Nephron (organoid): Measurements from ENCODE around the gene PTX4.

Experiments
- H3K27ac Mint-ChIP-seq, 3 experiments: 2 replicates each; pipeline ENCODE4 v1.8.0; 2020; ENCODE audit warnings: mixed read lengths in 3 of 3, mild to moderate bottlenecking in 2 of 3, moderate library complexity in 1 of 3
- H3K27me3 Mint-ChIP-seq: 2 replicates; pipeline ENCODE4 v1.8.0; 2021; ENCODE audit warnings: low read depth, mild to moderate bottlenecking, moderate library complexity, mixed read lengths
- H3K36me3 Mint-ChIP-seq: 2 replicates; pipeline ENCODE4 v1.8.0; 2020; ENCODE audit warnings: low read depth, mixed read lengths
- H3K4me1 Mint-ChIP-seq: 2 replicates; pipeline ENCODE4 v1.8.0; 2020; ENCODE audit warnings: mixed read lengths
- H3K4me3 Mint-ChIP-seq, 3 experiments: 2 replicates each; pipeline ENCODE4 v1.8.0; 2020; ENCODE audit warnings: mild to moderate bottlenecking in 3 of 3, mixed read lengths in 3 of 3, moderate library complexity in 2 of 3
- H3K9me3 Mint-ChIP-seq: 2 replicates; pipeline ENCODE4 v1.8.0; 2020; ENCODE audit warnings: mixed read lengths
- TF ChIP-seq, protein P1 (sequence below), 3 experiments: fragments of 200-600 bp; sonication (generic); IDR thresholded peaks; one replicate each; pipeline ENCODE4 v1.5.0; 2021; ENCODE audit warnings: antibody characterized with exemption in 3 of 3; ENCODE audit not compliant: unreplicated experiment in 3 of 3

Gene PTX4

DNA sequence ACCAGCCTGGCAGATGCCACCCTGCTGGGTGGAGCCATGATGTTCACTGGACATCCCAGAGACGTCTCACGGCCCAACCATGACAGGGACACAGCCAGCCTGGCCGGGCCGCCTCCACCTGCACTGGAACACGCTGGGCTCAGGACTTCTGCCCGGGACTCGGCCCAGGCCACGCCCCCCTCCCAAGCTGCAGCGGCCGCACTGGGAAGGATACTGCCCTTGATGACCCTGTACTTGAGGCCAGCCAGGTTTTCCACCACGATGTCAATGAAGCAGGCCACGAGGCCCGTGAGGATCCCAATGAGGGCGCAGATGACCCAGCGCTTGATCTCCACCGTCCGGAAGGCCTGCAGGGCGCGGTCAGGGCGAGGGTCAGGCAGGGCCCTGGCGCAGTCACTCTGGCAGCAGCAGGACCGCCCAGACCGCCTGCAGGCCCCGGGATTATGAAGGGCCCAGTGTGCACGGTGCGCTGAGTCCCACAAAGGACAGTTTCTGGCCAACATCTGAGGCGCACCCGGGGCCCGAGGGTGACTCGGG, 28.1 kb downstream of the PTX4 start:
- Mint-ChIP-seq H3K9me3 (no peaks in the 10 kb centered on the region), H3K27me3 (no peaks in the 10 kb centered on the region), H3K36me3 (peaks cover 7% of the 10 kb centered on the region), H3K27ac (no peak overlapping the region), H3K4me1 (peaks cover 4% of the 10 kb centered on the region), H3K4me3 (no peak overlapping the region)
- TF ChIP-seq, protein P1, sequence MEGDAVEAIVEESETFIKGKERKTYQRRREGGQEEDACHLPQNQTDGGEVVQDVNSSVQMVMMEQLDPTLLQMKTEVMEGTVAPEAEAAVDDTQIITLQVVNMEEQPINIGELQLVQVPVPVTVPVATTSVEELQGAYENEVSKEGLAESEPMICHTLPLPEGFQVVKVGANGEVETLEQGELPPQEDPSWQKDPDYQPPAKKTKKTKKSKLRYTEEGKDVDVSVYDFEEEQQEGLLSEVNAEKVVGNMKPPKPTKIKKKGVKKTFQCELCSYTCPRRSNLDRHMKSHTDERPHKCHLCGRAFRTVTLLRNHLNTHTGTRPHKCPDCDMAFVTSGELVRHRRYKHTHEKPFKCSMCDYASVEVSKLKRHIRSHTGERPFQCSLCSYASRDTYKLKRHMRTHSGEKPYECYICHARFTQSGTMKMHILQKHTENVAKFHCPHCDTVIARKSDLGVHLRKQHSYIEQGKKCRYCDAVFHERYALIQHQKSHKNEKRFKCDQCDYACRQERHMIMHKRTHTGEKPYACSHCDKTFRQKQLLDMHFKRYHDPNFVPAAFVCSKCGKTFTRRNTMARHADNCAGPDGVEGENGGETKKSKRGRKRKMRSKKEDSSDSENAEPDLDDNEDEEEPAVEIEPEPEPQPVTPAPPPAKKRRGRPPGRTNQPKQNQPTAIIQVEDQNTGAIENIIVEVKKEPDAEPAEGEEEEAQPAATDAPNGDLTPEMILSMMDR (IDR thresholded peaks at IDR 0.05; ENCODE audit: unreplicated experiment in 3 of 3): no peak

DNA sequence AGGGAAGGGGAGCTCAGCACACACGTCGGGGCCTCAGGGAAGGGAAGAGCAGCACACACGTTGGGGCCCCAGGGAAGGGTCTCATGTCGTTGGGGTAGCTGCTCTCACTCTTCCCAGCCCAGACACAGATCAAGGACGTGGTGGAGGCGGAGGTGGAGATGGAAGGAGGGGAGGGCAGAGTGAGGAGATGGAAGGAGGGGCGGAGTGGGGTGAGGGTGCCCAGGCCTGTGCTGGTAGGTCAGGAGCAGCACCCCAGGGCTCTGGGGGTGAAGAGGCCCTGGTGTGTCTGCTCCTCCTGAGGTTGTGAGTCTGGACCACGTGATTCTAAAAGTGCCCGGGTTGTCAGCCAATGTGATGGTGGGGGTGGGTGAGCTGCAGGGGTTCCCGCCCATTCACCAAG, 28.8 kb downstream of the PTX4 start:
- TF ChIP-seq, protein P1 (IDR thresholded peaks at IDR 0.05; ENCODE audit: unreplicated experiment in 3 of 3): no peak

DNA sequence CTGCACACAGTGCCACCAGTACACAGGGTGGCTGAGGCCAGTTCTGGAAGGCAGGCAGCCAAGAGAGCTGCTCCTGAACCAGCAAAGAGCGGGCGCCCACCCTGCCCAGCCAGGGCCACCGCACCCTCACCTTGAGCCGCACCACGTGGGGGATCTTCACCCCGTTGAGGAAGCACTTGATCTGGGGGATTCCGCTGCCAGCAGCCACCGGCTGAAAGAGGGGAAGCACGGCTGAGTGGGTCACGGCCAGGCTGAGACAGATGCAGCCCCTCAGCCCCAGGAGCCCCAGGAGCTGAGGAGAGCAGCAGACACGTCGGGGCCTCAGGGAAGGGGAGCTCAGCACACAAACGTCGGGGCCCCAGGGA, 29.8 kb downstream of the PTX4 start:
- H3K9me3 Mint-ChIP-seq: no peaks in the 10 kb centered on the region
- peaks cover 7% of the 10 kb centered on the region for H3K36me3 Mint-ChIP-seq
- H3K4me1 Mint-ChIP-seq: peaks cover 4% of the 10 kb centered on the region
- H3K27ac Mint-ChIP-seq: peak overlapping the region in 1 of 3 experiments; percentile 19
- H3K4me3 Mint-ChIP-seq: no peak overlapping the region
- TF ChIP-seq, protein P1 (IDR thresholded peaks at IDR 0.05; ENCODE audit: unreplicated experiment in 3 of 3): no peak
- no peaks in the 10 kb centered on the region for H3K27me3 Mint-ChIP-seq

More for the DNA sequence above, 28.8 kb downstream of the PTX4 start:
- H3K9me3 Mint-ChIP-seq: no peaks in the 10 kb centered on the region
- peaks cover 4% of the 10 kb centered on the region for H3K4me1 Mint-ChIP-seq
- no peak overlapping the region for H3K27ac Mint-ChIP-seq
- no peak overlapping the region for H3K4me3 Mint-ChIP-seq
- H3K27me3 Mint-ChIP-seq: no peaks in the 10 kb centered on the region
- H3K36me3 Mint-ChIP-seq: peaks cover 7% of the 10 kb centered on the region

DNA sequence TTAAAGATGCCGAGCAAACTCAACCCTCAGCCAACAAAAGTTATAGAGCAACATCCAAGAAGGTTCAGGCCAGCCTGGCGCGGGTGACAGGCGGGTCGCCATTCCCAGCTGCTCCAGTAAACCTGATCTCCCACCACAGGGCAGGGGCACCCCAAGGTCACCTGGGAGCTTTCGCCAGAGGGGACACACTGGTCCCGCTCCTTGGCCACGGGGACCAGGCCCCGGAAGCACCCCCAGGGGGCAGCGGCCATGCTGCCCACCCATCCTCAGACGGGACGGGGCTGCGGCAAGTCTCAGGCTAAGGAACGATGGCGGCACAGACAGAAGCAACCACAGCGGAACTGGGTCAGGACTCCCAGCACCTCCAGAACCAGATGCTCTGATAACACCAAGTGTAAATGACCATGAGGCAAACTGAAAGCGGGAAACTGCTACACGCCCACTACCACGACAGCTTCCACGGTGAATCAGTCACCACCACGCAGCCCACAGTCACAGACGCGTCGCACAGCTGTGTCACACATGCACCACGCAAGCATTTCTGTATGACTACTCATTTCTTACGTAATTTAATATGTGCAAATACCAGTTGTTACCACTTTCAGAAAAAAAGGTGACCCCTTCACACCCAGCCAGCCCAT, 30.3 kb downstream of the PTX4 start:
- H3K4me3 Mint-ChIP-seq: no peak overlapping the region
- H3K36me3 Mint-ChIP-seq: peaks cover 7% of the 10 kb centered on the region
- H3K27ac Mint-ChIP-seq: peak overlapping the region in 1 of 3 experiments; percentile 19
- H3K27me3 Mint-ChIP-seq: no peaks in the 10 kb centered on the region
- no peaks in the 10 kb centered on the region for H3K9me3 Mint-ChIP-seq
- H3K4me1 Mint-ChIP-seq: peaks cover 4% of the 10 kb centered on the region
- TF ChIP-seq, protein P1 (IDR thresholded peaks at IDR 0.05; ENCODE audit: unreplicated experiment in 3 of 3): no peak

DNA sequence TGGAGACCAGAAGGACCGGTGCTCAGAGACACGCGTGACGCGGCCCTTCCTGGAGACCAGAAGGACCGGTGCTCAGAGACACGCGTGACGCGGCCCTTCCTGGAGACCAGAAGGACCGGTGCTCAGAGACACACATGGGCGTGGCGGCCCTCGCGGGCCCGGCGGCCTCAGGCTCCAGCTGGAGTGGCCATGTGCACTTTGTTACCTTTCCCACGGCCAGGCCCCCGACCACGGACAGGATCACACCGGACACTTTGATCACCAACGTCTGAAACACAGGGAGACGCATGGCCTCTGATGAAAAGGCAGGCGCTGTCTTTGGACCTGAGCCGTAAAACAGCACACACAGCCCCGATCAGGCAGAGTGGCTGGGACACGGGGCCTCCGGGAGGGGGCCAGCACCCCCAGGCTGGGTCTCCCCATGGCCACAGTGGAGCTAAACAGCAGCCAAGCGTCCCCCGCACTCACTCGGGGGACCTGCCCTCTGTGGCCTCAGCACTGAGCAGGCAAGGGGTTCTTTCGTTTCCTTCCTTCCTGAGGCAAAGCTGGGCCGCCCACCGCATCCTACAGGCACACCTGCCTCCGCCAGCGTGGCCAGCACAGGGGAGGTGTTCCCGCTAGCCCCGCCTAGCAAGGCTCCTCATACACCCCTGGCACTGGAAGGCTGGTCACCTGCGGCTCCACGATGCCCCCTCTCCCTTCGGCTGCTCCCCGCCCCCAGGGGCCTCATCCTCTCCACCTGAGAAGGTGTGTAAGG, 31.1 kb downstream of the PTX4 start:
- Mint-ChIP-seq H3K36me3 (peaks cover 4% of the 10 kb centered on the region), H3K4me3 (no peak overlapping the region), H3K27ac (no peak overlapping the region), H3K4me1 (peaks cover 4% of the 10 kb centered on the region), H3K27me3 (no peaks in the 10 kb centered on the region), H3K9me3 (no peaks in the 10 kb centered on the region)
- TF ChIP-seq, protein P1 (IDR thresholded peaks at IDR 0.05; ENCODE audit: unreplicated experiment in 3 of 3): no peak
